GM12878 (cell line): Measurements from ENCODE around the gene SUGCT. TPM values are rescaled to one million over a fixed set of nuclear protein-coding genes. Genes with fewer than 3 reads are reported as not detected.

Experiments
- E2F8 ChIP-seq: fragments of 450-650 bp; IDR thresholded peaks from 2 replicates; pipeline ENCODE4 v1.6.1; 2018; ENCODE audit warnings: mild to moderate bottlenecking, low read depth, moderate library complexity; ENCODE audit not compliant: partially characterized antibody
- EED ChIP-seq: sonication (generic); IDR thresholded peaks from 2 replicates; pipeline ENCODE4 v1.6.1; 2016; ENCODE audit warnings: antibody characterized with exemption, low read depth
- IRF3 ChIP-seq: fragments of 450-650 bp; IDR thresholded peaks from 2 replicates; pipeline ENCODE4 v1.6.1; 2014; ENCODE audit warnings: mild to moderate bottlenecking
- KLF5 ChIP-seq: fragments of 450-650 bp; IDR thresholded peaks from 2 replicates; pipeline ENCODE4 v1.6.1; 2014; ENCODE audit warnings: mild to moderate bottlenecking; ENCODE audit not compliant: partially characterized antibody
- MYC ChIP-seq: IDR thresholded peaks from 2 replicates; pipeline ENCODE4 v1.6.1; 2011; ENCODE audit warnings: mild to moderate bottlenecking, low read length, moderate library complexity, inconsistent platforms; ENCODE audit not compliant: insufficient read depth, insufficient replicate concordance, insufficient read length, severe bottlenecking
- NR2F1 ChIP-seq: fragments of 450-650 bp; conservative IDR thresholded peaks from 2 replicates; pipeline ENCODE4 v1.6.1; 2017; ENCODE audit warnings: mild to moderate bottlenecking
- PBX3 ChIP-seq: IDR thresholded peaks from 2 replicates; pipeline ENCODE4 v1.6.1; 2011; ENCODE audit warnings: mild to moderate bottlenecking, low read depth, low read length, moderate library complexity; ENCODE audit not compliant: insufficient replicate concordance
- RB1 ChIP-seq: fragments of 450-650 bp; formaldehyde crosslinking; IDR thresholded peaks from 2 replicates; pipeline ENCODE4 v1.6.1; 2017; ENCODE audit warnings: mild to moderate bottlenecking, borderline replicate concordance
- RCOR1 ChIP-seq: conservative IDR thresholded peaks from 2 replicates; pipeline ENCODE4 v1.6.1; 2012; ENCODE audit warnings: low read depth, low read length, improper control_type of control experiment
- SMAD5 ChIP-seq: IDR thresholded peaks from 2 replicates; pipeline ENCODE4 v1.6.1; 2016; ENCODE audit warnings: antibody characterized with exemption, low read depth
- SUPT20H ChIP-seq: IDR thresholded peaks from 2 replicates; pipeline ENCODE4 v1.6.1; 2011; ENCODE audit warnings: low read depth, mild to moderate bottlenecking, low read length, moderate library complexity, borderline replicate concordance; ENCODE audit not compliant: control insufficient read depth
- ZNF687 ChIP-seq: fragments of 450-650 bp; IDR thresholded peaks from 2 replicates; pipeline ENCODE4 v1.6.1; 2017; ENCODE audit warnings: mild to moderate bottlenecking, moderate library complexity
- polyA plus RNA-seq, 11 experiments: library from polyadenylated mRNA; depleted of rRNA in 4 of 11; unstranded in 6 of 11; stranded (reverse) in 5 of 11; fragments of >200 nt; fragmentation: Nextera tagmentation in 4 of 11; fragmentation: Illumina TruSeq in 1 of 11; extraction: Ambion mirVana in 4 of 11; extraction: Trizol in 1 of 11; gene quantifications; 1 replicate in 1 of 11; 2 replicates in 10 of 11; pipeline versions ENCODE4 v1.2.1 to v1.2.3, GENCODE V29; 2011 to 2016; ENCODE audit warnings: inconsistent platforms in 2 of 11, missing spikeins in 2 of 11, low read depth in 1 of 11
- total RNA-seq, 4 experiments: library from RNA; depleted of rRNA in 3 of 4; stranded (reverse); fragments of >200 nt in 3 of 4; fragmentation: Illumina TruSeq in 1 of 4; extraction: Trizol in 1 of 4; gene quantifications; 2 replicates each; pipeline versions ENCODE4 v1.2.1 to v1.2.3, GENCODE V29; 2013 to 2021

The SUGCT gene
- total and polyA plus RNA-seq, 10 of the 15 experiments (the other 5 are each of a cell fraction or from before 2014, with no cell fraction given), result 0.08 to 1.2 (median 0.67) TPM; not detected in 1

- TF ChIP-seq E2F8 (no peak), RB1 (no peak), NR2F1 (no peak), KLF5 (no peak), EED (no peak), MYC (no peak), ZNF687 (no peak), SUPT20H (no peak), SMAD5 (no peak), RCOR1 (no peak), IRF3 (no peak), PBX3 (no peak)
Measured at GRCh38 chr7:40746841-40747556, 612.2 kb downstream of the SUGCT start (continued).
